GM23338 (cell line): Measurements from ENCODE around the gene MGME1. TPM values are rescaled to one million over a fixed set of nuclear protein-coding genes. Genes with fewer than 3 reads are reported as not detected.

Experiments
- ATAC-seq: fragments of 200-7000 bp; cut with Tn5 transposase; 3 replicates; pipeline ENCODE4 v1.9.1; 2020
- DNase-seq: peaks from one replicate; pipeline ENCODE4 v3.0.0-alpha.2; 2015; ENCODE audit warnings: low spot score
- H2AFZ ChIP-seq: fragments of 200-600 bp; sonication (generic); 2 replicates; pipeline ENCODE4 v1.8.0; 2016; ENCODE audit warnings: antibody characterized with exemption, mild to moderate bottlenecking, moderate library complexity
- H3F3A ChIP-seq: fragments of 200-600 bp; sonication (generic); replicated peaks from 2 replicates; pipeline ENCODE4 v1.8.0; 2017; ENCODE audit warnings: antibody characterized with exemption, mixed run types, low read depth
- H3K27ac ChIP-seq: fragments of 200-600 bp; sonication (generic); 2 replicates; pipeline ENCODE4 v1.6.1; 2016; ENCODE audit warnings: low read depth
- H3K27me3 ChIP-seq: fragments of 200-600 bp; sonication (generic); 2 replicates; pipeline ENCODE4 v1.8.0; 2016; ENCODE audit warnings: mild to moderate bottlenecking, mixed run types, moderate library complexity; ENCODE audit not compliant: insufficient read depth
- H3K36me3 ChIP-seq: fragments of 200-600 bp; sonication (generic); 2 replicates; pipeline ENCODE4 v1.8.0; 2016; ENCODE audit warnings: mild to moderate bottlenecking; ENCODE audit not compliant: insufficient read depth
- H3K4me1 ChIP-seq: fragments of 200-600 bp; sonication (generic); 2 replicates; pipeline ENCODE4 v1.8.0; 2016; ENCODE audit warnings: mild to moderate bottlenecking, moderate library complexity; ENCODE audit not compliant: insufficient read depth
- H3K4me2 ChIP-seq: fragments of 200-600 bp; sonication (generic); 2 replicates; pipeline ENCODE4 v1.7.1; 2017; ENCODE audit warnings: mixed run types
- H3K4me3 ChIP-seq: fragments of 200-600 bp; sonication (generic); 2 replicates; pipeline ENCODE4 v1.6.1; 2016; ENCODE audit warnings: mixed run types
- H3K79me2 ChIP-seq: fragments of 200-600 bp; sonication (generic); replicated peaks from 2 replicates; pipeline ENCODE4 v1.8.0; 2017; ENCODE audit warnings: mild to moderate bottlenecking; ENCODE audit not compliant: insufficient read depth
- H3K9me2 ChIP-seq: fragments of 200-600 bp; sonication (generic); 2 replicates; pipeline ENCODE4 v1.8.0; 2017; ENCODE audit not compliant: insufficient read depth
- H4K20me1 ChIP-seq: fragments of 200-600 bp; sonication (generic); replicated peaks from 2 replicates; pipeline ENCODE4 v1.8.0; 2017; ENCODE audit warnings: mild to moderate bottlenecking; ENCODE audit not compliant: insufficient read depth
- H3K27ac Mint-ChIP-seq: 2 replicates; pipeline ENCODE4 v1.8.0; 2020; ENCODE audit warnings: inconsistent platforms, mild to moderate bottlenecking, moderate library complexity, mixed read lengths
- H3K27me3 Mint-ChIP-seq: 3 replicates; pipeline ENCODE4 v1.8.0; 2022; ENCODE audit warnings: low read depth, mild to moderate bottlenecking, moderate library complexity, mixed read lengths, inconsistent platforms; ENCODE audit not compliant: insufficient read depth, poor library complexity
- H3K36me3 Mint-ChIP-seq: 3 replicates; pipeline ENCODE4 v1.8.0; 2021; ENCODE audit warnings: low read depth, mild to moderate bottlenecking, inconsistent platforms, moderate library complexity, mixed read lengths
- H3K4me1 Mint-ChIP-seq: 3 replicates; pipeline ENCODE4 v1.8.0; 2020; ENCODE audit warnings: mild to moderate bottlenecking, inconsistent platforms, mixed read lengths
- H3K4me3 Mint-ChIP-seq: 3 replicates; pipeline ENCODE4 v1.8.0; 2021; ENCODE audit warnings: moderate library complexity, mild to moderate bottlenecking, inconsistent platforms, mixed read lengths
- H3K9me3 Mint-ChIP-seq: 3 replicates; pipeline ENCODE4 v1.8.0; 2020; ENCODE audit warnings: moderate library complexity, mild to moderate bottlenecking, inconsistent platforms, mixed read lengths
- CREB1 ChIP-seq: fragments of 250-450 bp; sonication (Bioruptor Pico); IDR thresholded peaks from 2 replicates; pipeline ENCODE4 v1.5.0; 2020; ENCODE audit warnings: low read depth, mild to moderate bottlenecking, moderate library complexity
- EZH2 ChIP-seq: fragments of 200-600 bp; sonication (generic); IDR thresholded peaks from one replicate; pipeline ENCODE4 v1.8.0; 2017; ENCODE audit warnings: antibody characterized with exemption, mild to moderate bottlenecking, low read depth; ENCODE audit not compliant: unreplicated experiment
- JUNB ChIP-seq: IDR thresholded peaks from one replicate; pipeline ENCODE4 v1.6.1; 2016; ENCODE audit warnings: antibody characterized with exemption; ENCODE audit not compliant: unreplicated experiment
- POLR2AphosphoS5 ChIP-seq: IDR thresholded peaks from 2 replicates; pipeline ENCODE4 v1.6.1; 2016; ENCODE audit warnings: antibody characterized with exemption, low read depth
- ZNF114 ChIP-seq: fragments of 250-450 bp; sonication (Bioruptor Pico); IDR thresholded peaks from 2 replicates; pipeline ENCODE4 v1.5.0; 2020; ENCODE audit warnings: mild to moderate bottlenecking, moderate library complexity
- polyA plus RNA-seq: library from polyadenylated mRNA; unstranded; fragments of >200 nt; fragmentation: Nextera tagmentation; extraction: Ambion mirVana; gene quantifications from 2 replicates; pipeline ENCODE4 v1.2.1, GENCODE V29; 2016
- total RNA-seq: library from RNA; depleted of rRNA; stranded (reverse); fragments of >200 nt; shearing (Covaris generic); gene quantifications from 2 replicates; pipeline ENCODE4 v1.2.3, GENCODE V29; 2014
- TF ChIP-seq, protein P1 (sequence below): IDR thresholded peaks from 2 replicates; pipeline ENCODE4 v1.6.1; 2016; ENCODE audit warnings: antibody characterized with exemption
- TF ChIP-seq, protein P2 (sequence below), 2 experiments: fragments of 200-600 bp in 1 of 2; sonication (generic) in 1 of 2; conservative IDR thresholded peaks; 2 replicates each; pipeline versions ENCODE4 v1.5.1 to v1.6.1; 2016 to 2017; ENCODE audit warnings: antibody characterized with exemption in 2 of 2, low read depth in 2 of 2, mild to moderate bottlenecking in 2 of 2, moderate library complexity in 1 of 2
- TF ChIP-seq, protein P3 (sequence below): IDR thresholded peaks from one replicate; pipeline ENCODE4 v1.6.1; 2018; ENCODE audit warnings: antibody characterized with exemption; ENCODE audit not compliant: unreplicated experiment

The MGME1 gene
- total and polyA plus RNA-seq, 2 experiments from 2014 or later = 43.1 to 56.9 TPM

DNA sequence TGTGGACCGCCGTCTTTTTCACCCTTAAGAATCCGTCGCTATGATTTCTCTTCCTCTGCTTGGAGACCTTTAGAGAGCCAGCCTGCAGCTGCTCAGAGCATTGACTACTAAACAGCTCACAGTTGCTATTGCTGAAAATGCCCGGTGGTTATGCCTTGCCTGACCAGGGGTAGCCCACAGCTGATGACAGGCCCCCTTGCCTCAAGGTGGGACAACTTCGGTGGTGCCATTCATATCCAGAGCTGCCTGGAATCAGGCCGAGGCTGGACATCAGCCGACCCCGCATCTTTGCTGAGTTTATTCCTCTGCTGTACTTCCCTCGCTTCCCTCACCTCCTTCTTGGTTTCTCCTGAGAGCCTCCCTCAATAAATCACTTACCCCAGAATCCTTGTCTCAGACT is 49.3 kb downstream of the MGME1 start:
- H3K4me2 ChIP-seq = no peak overlapping the region
- no peak overlapping the region for H3K27ac Mint-ChIP-seq
- H3K27me3 ChIP-seq = no peaks in the 10 kb centered on the region
- no peaks in the 10 kb centered on the region for H3K27me3 Mint-ChIP-seq
- H4K20me1 ChIP-seq = no peaks in the 10 kb centered on the region
- no peak overlapping the region for H2AFZ ChIP-seq
- no peaks in the 10 kb centered on the region for H3F3A ChIP-seq
- no peaks in the 10 kb centered on the region for H3K9me3 Mint-ChIP-seq
- H3K9me2 ChIP-seq = no peaks in the 10 kb centered on the region
- TF ChIP-seq JUNB (no peak), EZH2 (no peak), POLR2AphosphoS5 (no peak)
- TF ChIP-seq, protein P1, sequence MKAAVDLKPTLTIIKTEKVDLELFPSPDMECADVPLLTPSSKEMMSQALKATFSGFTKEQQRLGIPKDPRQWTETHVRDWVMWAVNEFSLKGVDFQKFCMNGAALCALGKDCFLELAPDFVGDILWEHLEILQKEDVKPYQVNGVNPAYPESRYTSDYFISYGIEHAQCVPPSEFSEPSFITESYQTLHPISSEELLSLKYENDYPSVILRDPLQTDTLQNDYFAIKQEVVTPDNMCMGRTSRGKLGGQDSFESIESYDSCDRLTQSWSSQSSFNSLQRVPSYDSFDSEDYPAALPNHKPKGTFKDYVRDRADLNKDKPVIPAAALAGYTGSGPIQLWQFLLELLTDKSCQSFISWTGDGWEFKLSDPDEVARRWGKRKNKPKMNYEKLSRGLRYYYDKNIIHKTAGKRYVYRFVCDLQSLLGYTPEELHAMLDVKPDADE = no peak
- TF ChIP-seq, protein P2, sequence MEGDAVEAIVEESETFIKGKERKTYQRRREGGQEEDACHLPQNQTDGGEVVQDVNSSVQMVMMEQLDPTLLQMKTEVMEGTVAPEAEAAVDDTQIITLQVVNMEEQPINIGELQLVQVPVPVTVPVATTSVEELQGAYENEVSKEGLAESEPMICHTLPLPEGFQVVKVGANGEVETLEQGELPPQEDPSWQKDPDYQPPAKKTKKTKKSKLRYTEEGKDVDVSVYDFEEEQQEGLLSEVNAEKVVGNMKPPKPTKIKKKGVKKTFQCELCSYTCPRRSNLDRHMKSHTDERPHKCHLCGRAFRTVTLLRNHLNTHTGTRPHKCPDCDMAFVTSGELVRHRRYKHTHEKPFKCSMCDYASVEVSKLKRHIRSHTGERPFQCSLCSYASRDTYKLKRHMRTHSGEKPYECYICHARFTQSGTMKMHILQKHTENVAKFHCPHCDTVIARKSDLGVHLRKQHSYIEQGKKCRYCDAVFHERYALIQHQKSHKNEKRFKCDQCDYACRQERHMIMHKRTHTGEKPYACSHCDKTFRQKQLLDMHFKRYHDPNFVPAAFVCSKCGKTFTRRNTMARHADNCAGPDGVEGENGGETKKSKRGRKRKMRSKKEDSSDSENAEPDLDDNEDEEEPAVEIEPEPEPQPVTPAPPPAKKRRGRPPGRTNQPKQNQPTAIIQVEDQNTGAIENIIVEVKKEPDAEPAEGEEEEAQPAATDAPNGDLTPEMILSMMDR (conservative IDR thresholded peaks at IDR 0.05; ENCODE audit: low read depth in 2 of 2) = no peak
- no peak overlapping the region for H3K4me3 Mint-ChIP-seq
- no peak overlapping the region for H3K27ac ChIP-seq
- no peaks in the 10 kb centered on the region for H3K79me2 ChIP-seq
- no peaks in the 10 kb centered on the region for H3K4me1 Mint-ChIP-seq
- H3K36me3 Mint-ChIP-seq = peaks cover 15% of the 10 kb centered on the region
- no peak overlapping the region for H3K4me3 ChIP-seq
- no peaks in the 10 kb centered on the region for H3K36me3 ChIP-seq
- no peaks in the 10 kb centered on the region for H3K4me1 ChIP-seq
- no peak for DNase-seq
- ATAC-seq = no peak

DNA sequence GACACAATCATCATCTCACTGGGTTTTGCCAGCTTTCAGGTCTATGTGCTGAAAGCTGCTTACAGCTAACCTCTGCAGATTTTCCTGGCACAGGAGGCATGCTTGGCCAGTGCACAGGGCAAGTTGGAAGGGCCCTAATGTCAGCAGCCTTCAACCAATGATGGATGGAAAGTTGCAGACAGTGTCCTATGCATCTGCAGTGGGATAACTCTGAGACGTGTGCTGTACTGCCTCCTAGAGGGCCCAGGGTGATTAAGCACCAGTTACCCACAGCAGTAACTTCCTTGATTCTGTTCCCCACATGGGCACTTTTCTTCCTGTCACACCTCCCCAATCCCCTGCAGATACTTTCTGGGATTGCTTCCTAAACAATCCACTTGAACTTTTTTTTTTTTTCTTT is 50.2 kb downstream of the MGME1 start:
- peaks cover 15% of the 10 kb centered on the region for H3K36me3 Mint-ChIP-seq
- peak; percentile 82 for DNase-seq

More for the DNA sequence above, 50.2 kb downstream of the MGME1 start:
- H3K4me2 ChIP-seq = no peak overlapping the region
- Mint-ChIP-seq H3K27ac (no peak overlapping the region), H3K4me3 (no peak overlapping the region), H3K9me3 (peaks cover 5% of the 10 kb centered on the region; the same call in 1 of the 3 replicates), H3K4me1 (no peaks in the 10 kb centered on the region), H3K27me3 (no peaks in the 10 kb centered on the region)
- H3K79me2 ChIP-seq = no peaks in the 10 kb centered on the region
- peak; percentile 99 for ATAC-seq
- H3K27ac ChIP-seq = no peak overlapping the region
- H3F3A ChIP-seq = no peaks in the 10 kb centered on the region
- H3K4me1 ChIP-seq = no peaks in the 10 kb centered on the region
- no peaks in the 10 kb centered on the region for H3K9me2 ChIP-seq
- no peak overlapping the region for H3K4me3 ChIP-seq
- H3K36me3 ChIP-seq = no peaks in the 10 kb centered on the region
- TF ChIP-seq CREB1 = 0 out of 2 replicates have a peak, but pooled peaks have one; percentile 5
- TF ChIP-seq, protein P2 (conservative IDR thresholded peaks at IDR 0.05; ENCODE audit: low read depth in 2 of 2) = peak; percentile 72 to 85
- TF ChIP-seq, protein P3, sequence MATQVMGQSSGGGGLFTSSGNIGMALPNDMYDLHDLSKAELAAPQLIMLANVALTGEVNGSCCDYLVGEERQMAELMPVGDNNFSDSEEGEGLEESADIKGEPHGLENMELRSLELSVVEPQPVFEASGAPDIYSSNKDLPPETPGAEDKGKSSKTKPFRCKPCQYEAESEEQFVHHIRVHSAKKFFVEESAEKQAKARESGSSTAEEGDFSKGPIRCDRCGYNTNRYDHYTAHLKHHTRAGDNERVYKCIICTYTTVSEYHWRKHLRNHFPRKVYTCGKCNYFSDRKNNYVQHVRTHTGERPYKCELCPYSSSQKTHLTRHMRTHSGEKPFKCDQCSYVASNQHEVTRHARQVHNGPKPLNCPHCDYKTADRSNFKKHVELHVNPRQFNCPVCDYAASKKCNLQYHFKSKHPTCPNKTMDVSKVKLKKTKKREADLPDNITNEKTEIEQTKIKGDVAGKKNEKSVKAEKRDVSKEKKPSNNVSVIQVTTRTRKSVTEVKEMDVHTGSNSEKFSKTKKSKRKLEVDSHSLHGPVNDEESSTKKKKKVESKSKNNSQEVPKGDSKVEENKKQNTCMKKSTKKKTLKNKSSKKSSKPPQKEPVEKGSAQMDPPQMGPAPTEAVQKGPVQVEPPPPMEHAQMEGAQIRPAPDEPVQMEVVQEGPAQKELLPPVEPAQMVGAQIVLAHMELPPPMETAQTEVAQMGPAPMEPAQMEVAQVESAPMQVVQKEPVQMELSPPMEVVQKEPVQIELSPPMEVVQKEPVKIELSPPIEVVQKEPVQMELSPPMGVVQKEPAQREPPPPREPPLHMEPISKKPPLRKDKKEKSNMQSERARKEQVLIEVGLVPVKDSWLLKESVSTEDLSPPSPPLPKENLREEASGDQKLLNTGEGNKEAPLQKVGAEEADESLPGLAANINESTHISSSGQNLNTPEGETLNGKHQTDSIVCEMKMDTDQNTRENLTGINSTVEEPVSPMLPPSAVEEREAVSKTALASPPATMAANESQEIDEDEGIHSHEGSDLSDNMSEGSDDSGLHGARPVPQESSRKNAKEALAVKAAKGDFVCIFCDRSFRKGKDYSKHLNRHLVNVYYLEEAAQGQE = no peak
- TF ChIP-seq ZNF114 (CRISPR knock-in tag) = no peak
- H2AFZ ChIP-seq = no peak overlapping the region
- no peaks in the 10 kb centered on the region for H4K20me1 ChIP-seq
- no peaks in the 10 kb centered on the region for H3K27me3 ChIP-seq
